Keratinocyte (primary cell): ENCODE results near the gene BRAT1.

ENCODE experiments used
- CTCF ChIP-seq, 3 experiments: IDR thresholded peaks in 1 of 3; conservative IDR thresholded peaks in 1 of 3; optimal IDR thresholded peaks in 1 of 3; 2 replicates in 2 of 3; 3 replicates in 1 of 3; pipeline versions ENCODE3 to v1.5.1; 2011; ENCODE audit warnings: low read length in 3 of 3, mild to moderate bottlenecking in 3 of 3, moderate library complexity in 2 of 3, control low read depth in 1 of 3, inconsistent platforms in 1 of 3; ENCODE audit not compliant: insufficient read depth in 2 of 3; ENCODE audit errors: extremely low read depth in 1 of 3
- EZH2 ChIP-seq: IDR thresholded peaks from one replicate; pipeline ENCODE4 v1.6.1; 2012; ENCODE audit warnings: inconsistent platforms, mild to moderate bottlenecking, low read length, moderate library complexity

GRCh38 chr7:2566890-2567678 is 11.8 kb upstream of the BRAT1 start:
- no peak for TF ChIP-seq CTCF (optimal IDR thresholded peaks at IDR 0.05 in 1 of 3, IDR thresholded peaks at IDR 0.05 in 1 of 3, conservative IDR thresholded peaks at IDR 0.05 in 1 of 3; ENCODE audit: extremely low read depth in 1 of 3, insufficient read depth in 2 of 3, low read length in 3 of 3)
- no peak for TF ChIP-seq EZH2
